Osteocyte (in vitro differentiated cells): ENCODE data around the gene IL3. TPM values are rescaled to one million over a fixed set of nuclear protein-coding genes. Genes with fewer than 3 reads are reported as not detected.

Source experiments
- DNase-seq: peaks from one replicate; pipeline ENCODE4 v3.0.0; 2021; ENCODE audit warnings: mixed read lengths; ENCODE audit not compliant: unreplicated experiment; ENCODE audit errors: extremely low spot score
- H3K27ac Mint-ChIP-seq: one replicate; pipeline ENCODE4 v1.8.0; 2021; ENCODE audit warnings: mild to moderate bottlenecking, mixed read lengths; ENCODE audit not compliant: unreplicated experiment
- H3K27me3 Mint-ChIP-seq: one replicate; pipeline ENCODE4 v1.8.0; 2021; ENCODE audit warnings: mixed read lengths; ENCODE audit not compliant: unreplicated experiment
- H3K36me3 Mint-ChIP-seq: one replicate; pipeline ENCODE4 v1.8.0; 2021; ENCODE audit warnings: mixed read lengths; ENCODE audit not compliant: unreplicated experiment
- H3K4me1 Mint-ChIP-seq: one replicate; pipeline ENCODE4 v1.8.0; 2021; ENCODE audit warnings: mixed read lengths; ENCODE audit not compliant: unreplicated experiment
- H3K4me3 Mint-ChIP-seq: one replicate; pipeline ENCODE4 v1.8.0; 2021; ENCODE audit warnings: mild to moderate bottlenecking, moderate library complexity, mixed read lengths; ENCODE audit not compliant: unreplicated experiment
- H3K9me3 Mint-ChIP-seq: one replicate; pipeline ENCODE4 v1.8.0; 2021; ENCODE audit warnings: mixed read lengths; ENCODE audit not compliant: unreplicated experiment
- CTCF ChIP-seq: fragments of 200-600 bp; sonication (generic); IDR thresholded peaks from 2 replicates; pipeline ENCODE4 v1.5.0; 2021; ENCODE audit warnings: antibody characterized with exemption, mild to moderate bottlenecking, moderate library complexity
- total RNA-seq: library from RNA; stranded (reverse); gene quantifications from 2 replicates; pipeline ENCODE4 v1.2.1, GENCODE V29; 2021

Gene IL3
- total RNA-seq, 1 donor from 2014 or later = not detected

- H3K4me3 Mint-ChIP-seq = no peak overlapping the region
- no peak overlapping the region for H3K27ac Mint-ChIP-seq
- no peak for DNase-seq
- no peaks in the 10 kb centered on the region for H3K36me3 Mint-ChIP-seq
- H3K4me1 Mint-ChIP-seq = peaks cover 1% of the 10 kb centered on the region
- H3K9me3 Mint-ChIP-seq = no peaks in the 10 kb centered on the region
- TF ChIP-seq CTCF = no peak
- H3K27me3 Mint-ChIP-seq = no peaks in the 10 kb centered on the region
Observed at GRCh38 chr5:132076202-132076830, 15.9 kb downstream of the IL3 start.

GRCh38 chr5:132076983-132077382 is 16.5 kb downstream of the IL3 start:
- Mint-ChIP-seq H3K4me3 (no peak overlapping the region), H3K36me3 (no peaks in the 10 kb centered on the region), H3K27me3 (no peaks in the 10 kb centered on the region), H3K9me3 (no peaks in the 10 kb centered on the region), H3K4me1 (peaks cover 1% of the 10 kb centered on the region), H3K27ac (no peak overlapping the region)
- TF ChIP-seq CTCF = no peak
- no peak for DNase-seq

DNA sequence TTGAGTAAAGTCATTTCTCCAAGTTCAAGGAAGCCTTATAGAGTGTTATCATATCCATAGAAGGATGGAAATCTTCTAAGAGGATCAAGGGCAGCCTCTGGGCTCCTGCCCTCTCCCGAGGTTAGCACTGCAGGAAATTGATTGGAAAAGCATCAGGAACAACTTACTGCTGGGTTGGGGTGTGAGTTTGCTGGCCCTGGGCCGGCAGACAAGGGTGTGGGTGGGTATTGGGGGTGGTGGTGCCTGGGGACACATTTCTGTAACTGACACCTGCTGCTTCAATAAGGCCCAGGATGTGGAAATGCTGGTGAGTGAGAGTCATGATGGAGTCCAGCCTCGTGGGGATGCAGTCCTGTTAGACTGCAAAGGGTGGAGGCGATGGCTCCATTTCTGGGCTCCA is 18.6 kb downstream of the IL3 start:
- Mint-ChIP-seq H3K27ac (no peak overlapping the region), H3K4me1 (no peaks in the 10 kb centered on the region), H3K9me3 (no peaks in the 10 kb centered on the region), H3K36me3 (no peaks in the 10 kb centered on the region), H3K4me3 (no peak overlapping the region), H3K27me3 (no peaks in the 10 kb centered on the region)
- TF ChIP-seq CTCF = no peak
- no peak for DNase-seq

DNA sequence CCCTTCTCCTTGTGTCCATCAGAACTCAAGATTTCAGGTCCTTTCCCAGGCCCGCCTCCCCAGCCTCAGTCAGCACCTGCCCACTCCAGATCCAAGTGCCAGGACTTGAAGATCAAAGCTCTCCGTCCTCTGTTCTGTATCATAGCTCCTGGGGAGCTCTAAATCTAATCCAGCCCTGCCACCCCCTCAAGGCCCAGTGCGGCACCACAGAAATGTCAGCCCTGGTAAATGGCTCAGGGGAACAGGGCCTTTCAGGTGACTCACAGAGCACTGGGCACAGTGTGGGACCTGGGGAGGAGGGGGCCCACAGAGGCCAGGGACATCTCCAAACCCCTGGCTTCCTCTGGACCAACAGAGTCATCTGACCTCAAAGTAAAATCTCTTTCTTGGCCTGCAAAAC is 19.2 kb downstream of the IL3 start:
- H3K36me3 Mint-ChIP-seq = no peaks in the 10 kb centered on the region
- no peaks in the 10 kb centered on the region for H3K4me1 Mint-ChIP-seq
- H3K4me3 Mint-ChIP-seq = no peak overlapping the region
- no peak overlapping the region for H3K27ac Mint-ChIP-seq
- no peak for DNase-seq
- H3K9me3 Mint-ChIP-seq = no peaks in the 10 kb centered on the region
- TF ChIP-seq CTCF = no peak
- H3K27me3 Mint-ChIP-seq = no peaks in the 10 kb centered on the region

GRCh38 chr5:132080595-132080994 is 20.1 kb downstream of the IL3 start:
- H3K27ac Mint-ChIP-seq = no peak overlapping the region
- DNase-seq = no peak
- H3K9me3 Mint-ChIP-seq = no peaks in the 10 kb centered on the region
- no peak for TF ChIP-seq CTCF
- no peaks in the 10 kb centered on the region for H3K36me3 Mint-ChIP-seq
- H3K4me1 Mint-ChIP-seq = peaks cover 2% of the 10 kb centered on the region
- no peak overlapping the region for H3K4me3 Mint-ChIP-seq
- no peaks in the 10 kb centered on the region for H3K27me3 Mint-ChIP-seq
